DOHH2 (cell line): ENCODE results near the gene ZNF451.
A peak's percentile ranks its signal among the peaks of the same experiment; 100 is the strongest.

ENCODE experiments used
- H3F3A ChIP-seq: fragments of 200-600 bp; sonication (generic), shearing (Covaris generic); 2 replicates; pipeline ENCODE4 v1.6.0; 2016; ENCODE audit warnings: antibody characterized with exemption, mild to moderate bottlenecking; ENCODE audit not compliant: control insufficient read depth, insufficient read depth
- H3K27ac ChIP-seq: fragments of 200-600 bp; sonication (generic); 2 replicates; pipeline ENCODE4 v1.5.1; 2014; ENCODE audit warnings: low read depth, mild to moderate bottlenecking, low read length, moderate library complexity
- H3K27me3 ChIP-seq: fragments of 200-600 bp; sonication (generic); 2 replicates; pipeline ENCODE4 v1.6.1; 2014; ENCODE audit warnings: mild to moderate bottlenecking, low read length, mixed read lengths; ENCODE audit not compliant: control insufficient read depth
- H3K36me3 ChIP-seq: fragments of 200-600 bp; sonication (generic); 2 replicates; pipeline ENCODE4 v1.6.1; 2014; ENCODE audit warnings: mild to moderate bottlenecking, low read length, moderate library complexity, mixed read lengths; ENCODE audit not compliant: control insufficient read depth
- H3K4me1 ChIP-seq: fragments of 200-600 bp; sonication (generic); 2 replicates; pipeline ENCODE4 v1.6.1; 2014; ENCODE audit warnings: mild to moderate bottlenecking, low read length, mixed read lengths; ENCODE audit not compliant: control insufficient read depth
- H3K4me2 ChIP-seq: fragments of 200-600 bp; sonication (generic); 2 replicates; pipeline ENCODE4 v1.6.0; 2014; ENCODE audit warnings: mild to moderate bottlenecking, low read length, moderate library complexity
- H3K4me3 ChIP-seq: fragments of 200-600 bp; sonication (generic); 2 replicates; pipeline ENCODE4 v1.5.1; 2014; ENCODE audit warnings: mild to moderate bottlenecking, low read length, mixed read lengths
- H3K79me2 ChIP-seq: fragments of 200-600 bp; sonication (generic); 2 replicates; pipeline ENCODE4 v1.6.1; 2014; ENCODE audit warnings: mild to moderate bottlenecking, low read length, mixed read lengths; ENCODE audit not compliant: control insufficient read depth
- H3K9me2 ChIP-seq: fragments of 200-600 bp; sonication (generic); replicated peaks from 2 replicates; pipeline ENCODE4 v1.6.1; 2014; ENCODE audit warnings: mild to moderate bottlenecking, low read length, mixed read lengths; ENCODE audit not compliant: control insufficient read depth
- H3K9me3 ChIP-seq: fragments of 200-600 bp; sonication (generic); 2 replicates; pipeline ENCODE4 v1.6.1; 2014; ENCODE audit warnings: antibody characterized with exemption, low read length, mixed read lengths; ENCODE audit not compliant: control insufficient read depth, insufficient read depth
- H4K20me1 ChIP-seq: fragments of 200-600 bp; sonication (generic); 2 replicates; pipeline ENCODE4 v1.6.0; 2014; ENCODE audit warnings: low read depth, mild to moderate bottlenecking, antibody characterized with exemption, low read length, moderate library complexity; ENCODE audit not compliant: control insufficient read depth, insufficient read depth
- CTCF ChIP-seq: fragments of 200-600 bp; sonication (generic); IDR thresholded peaks from one replicate; pipeline ENCODE4 v1.5.1; 2014; ENCODE audit warnings: antibody characterized with exemption, mild to moderate bottlenecking, low read depth, low read length; ENCODE audit not compliant: poor library complexity, severe bottlenecking
- EZH2phosphoT487 ChIP-seq: fragments of 200-600 bp; sonication (generic); IDR thresholded peaks from 2 replicates; pipeline ENCODE4 v1.6.1; 2017; ENCODE audit warnings: borderline replicate concordance, mild to moderate bottlenecking, antibody characterized with exemption, low read length, moderate library complexity, mixed read lengths

Gene ZNF451

GRCh38 chr6:57074383-57074782 is 15.6 kb upstream of the ZNF451 start:
- no peaks in the 10 kb centered on the region for H3K9me3 ChIP-seq
- H3K79me2 ChIP-seq: no peaks in the 10 kb centered on the region
- no peaks in the 10 kb centered on the region for H4K20me1 ChIP-seq
- H3F3A ChIP-seq: no peaks in the 10 kb centered on the region
- H3K27ac ChIP-seq: no peak overlapping the region
- no peaks in the 10 kb centered on the region for H3K36me3 ChIP-seq
- no peaks in the 10 kb centered on the region for H3K27me3 ChIP-seq
- H3K4me3 ChIP-seq: no peak overlapping the region
- H3K9me2 ChIP-seq: no peaks in the 10 kb centered on the region
- no peaks in the 10 kb centered on the region for H3K4me1 ChIP-seq
- no peak for TF ChIP-seq EZH2phosphoT487
- no peak for TF ChIP-seq CTCF
- no peak overlapping the region for H3K4me2 ChIP-seq

GRCh38 chr6:57075092-57075491 is 14.9 kb upstream of the ZNF451 start:
- no peaks in the 10 kb centered on the region for H4K20me1 ChIP-seq
- no peaks in the 10 kb centered on the region for H3K9me2 ChIP-seq
- H3K4me1 ChIP-seq: no peaks in the 10 kb centered on the region
- no peaks in the 10 kb centered on the region for H3K27me3 ChIP-seq
- no peak overlapping the region for H3K4me3 ChIP-seq
- H3K36me3 ChIP-seq: no peaks in the 10 kb centered on the region
- H3F3A ChIP-seq: no peaks in the 10 kb centered on the region
- no peak overlapping the region for H3K4me2 ChIP-seq
- TF ChIP-seq EZH2phosphoT487 (no peak), CTCF (peak; percentile 20)
- no peaks in the 10 kb centered on the region for H3K79me2 ChIP-seq
- no peak overlapping the region for H3K27ac ChIP-seq
- no peaks in the 10 kb centered on the region for H3K9me3 ChIP-seq

GRCh38 chr6:57078531-57079207 is 11.3 kb upstream of the ZNF451 start:
- TF ChIP-seq CTCF: no peak
- TF ChIP-seq EZH2phosphoT487: no peak
- Histone ChIP-seq H3K4me1 (no peaks in the 10 kb centered on the region), H3K27ac (no peak overlapping the region), H3K4me2 (no peak overlapping the region), H3K4me3 (no peak overlapping the region), H3K9me3 (no peaks in the 10 kb centered on the region), H3K36me3 (no peaks in the 10 kb centered on the region), H3F3A (no peaks in the 10 kb centered on the region), H3K9me2 (no peaks in the 10 kb centered on the region), H3K27me3 (no peaks in the 10 kb centered on the region), H4K20me1 (no peaks in the 10 kb centered on the region), H3K79me2 (no peaks in the 10 kb centered on the region)
